GM19395 (cell line): ENCODE results near the gene DAPK3.
"Not testable (repeated sequence)": the region's sequence is repeated elsewhere in the genome, so short reads cannot be mapped to it uniquely, and the experiment has no call there.

ENCODE experiments used
- ATAC-seq: cut with Tn5 transposase; IDR thresholded peaks from one replicate; pipeline ENCODE4 v1.9.1; 2021; ENCODE audit warnings: mild to moderate bottlenecking, moderate library complexity; ENCODE audit not compliant: unreplicated experiment

Gene DAPK3

GRCh38 chr19:4005436-4005835 is 34.5 kb upstream of the DAPK3 start:
- ATAC-seq: not testable (repeated sequence)

GRCh38 chr19:4000798-4001197 is 29.9 kb upstream of the DAPK3 start:
- not testable (repeated sequence) for ATAC-seq

DNA sequence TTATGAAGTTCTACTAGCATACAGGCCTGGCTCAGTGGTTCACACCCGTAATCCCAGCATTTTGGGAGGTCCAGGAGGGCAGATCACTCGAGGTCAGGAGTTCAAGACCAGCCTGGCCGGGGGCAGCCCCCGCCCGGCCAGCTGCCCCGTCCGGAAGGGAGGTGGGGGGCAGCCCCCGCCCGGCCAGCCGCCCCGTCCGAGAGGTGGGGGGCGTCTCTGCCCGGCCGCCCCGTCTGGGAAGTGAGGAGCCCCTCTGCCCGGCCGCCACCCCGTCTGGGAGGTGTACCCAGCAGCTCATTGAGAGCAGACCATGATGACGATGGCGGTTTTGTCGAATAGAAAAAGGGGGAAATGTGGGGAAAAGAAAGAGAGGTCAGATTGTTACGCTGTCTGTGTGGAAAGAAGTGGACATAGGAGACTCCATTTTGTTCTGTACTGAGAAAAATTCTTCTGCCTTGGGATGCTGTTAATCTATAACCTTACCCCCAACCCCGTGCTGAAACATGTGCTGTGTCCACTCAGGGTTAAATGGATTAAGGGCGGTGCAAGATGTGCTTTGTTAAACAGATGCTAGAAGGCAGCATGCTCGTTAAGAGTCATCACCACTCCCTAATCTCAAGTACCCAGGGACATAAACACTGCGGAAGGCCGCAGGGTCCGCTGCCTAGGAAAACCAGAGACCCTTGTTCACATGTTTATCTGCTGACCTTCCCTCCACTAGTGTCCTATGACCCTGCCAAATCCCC is 27.9 kb upstream of the DAPK3 start:
- ATAC-seq: not testable (repeated sequence)

- no peak for ATAC-seq
Observed at GRCh38 chr19:3995607-3996006, 24.7 kb upstream of the DAPK3 start.

- no peak for ATAC-seq
Observed at GRCh38 chr19:3990815-3991117, 19.9 kb upstream of the DAPK3 start.

DNA sequence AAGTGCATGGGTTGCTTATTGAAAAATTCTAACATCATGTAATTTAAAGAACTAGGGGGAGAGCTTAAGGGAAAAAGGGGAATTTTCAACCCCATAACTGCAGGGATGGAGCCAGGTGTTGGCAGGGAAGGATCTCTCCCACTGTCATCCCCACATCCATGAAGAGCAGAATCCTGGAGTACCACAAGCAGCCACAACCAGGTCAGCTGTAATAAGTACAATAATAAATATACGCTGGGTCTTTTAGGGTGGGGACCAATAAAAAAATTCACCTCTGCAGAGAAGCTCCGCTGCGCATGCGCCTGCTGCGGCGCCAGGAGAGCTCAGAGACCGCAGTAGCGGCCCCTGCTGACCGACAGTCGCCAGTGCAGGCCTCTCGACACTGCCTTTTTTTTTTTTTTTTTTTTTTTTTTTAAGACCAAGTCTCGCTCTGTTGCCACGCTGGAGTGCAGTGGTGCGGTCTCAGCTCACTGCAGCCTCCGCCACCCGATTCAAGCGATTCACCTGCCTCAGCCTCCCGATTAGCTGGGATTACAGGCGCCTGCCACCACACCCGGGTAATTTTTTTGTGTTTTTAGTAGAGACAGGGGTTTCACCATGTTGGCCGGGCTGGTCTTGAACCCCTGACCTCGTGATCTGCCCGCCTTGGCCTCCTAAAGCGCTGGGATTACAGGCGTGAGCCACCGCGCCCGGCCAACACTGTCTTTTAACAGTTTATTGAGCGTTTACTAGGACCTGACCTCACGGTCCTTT is 16.9 kb upstream of the DAPK3 start:
- ATAC-seq: no peak

DNA sequence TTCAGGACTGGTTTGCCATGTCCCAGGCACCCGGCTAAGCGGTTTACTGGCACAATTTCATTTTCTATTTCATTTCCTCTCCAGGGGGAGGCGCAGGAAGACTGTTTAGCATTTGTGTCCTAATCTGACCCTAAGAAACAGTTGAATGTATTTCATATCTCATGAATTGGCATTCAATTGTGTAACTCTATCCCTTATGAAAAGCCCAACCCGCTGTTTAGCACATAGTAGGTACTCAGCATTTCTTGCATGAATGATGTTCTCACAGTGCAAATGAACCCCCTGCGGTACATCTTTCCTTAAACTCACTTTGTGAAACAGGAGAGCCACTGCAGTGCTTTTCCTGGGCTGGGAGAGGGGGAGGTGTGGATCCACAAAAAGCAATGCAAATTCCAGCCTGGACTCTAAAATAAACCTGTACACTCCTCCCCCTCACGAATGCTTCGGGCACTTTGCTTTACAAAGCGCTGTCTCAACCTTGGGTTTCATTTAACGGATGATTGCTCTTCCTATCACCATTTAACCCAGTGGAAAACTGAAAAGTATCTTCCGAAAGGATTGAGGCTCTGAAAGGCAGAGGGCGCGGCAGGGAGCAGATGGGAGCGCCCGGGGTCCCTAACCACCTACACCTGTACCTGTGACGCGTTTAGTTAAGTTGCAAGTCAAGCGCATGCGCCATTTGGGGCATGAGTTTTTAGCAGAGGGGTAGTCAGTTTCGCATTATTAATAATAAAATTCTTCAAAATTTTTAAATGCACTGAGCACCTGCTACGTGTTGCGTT is 15.6 kb upstream of the DAPK3 start:
- ATAC-seq: no peak

GRCh38 chr19:3985643-3986259 is 14.9 kb upstream of the DAPK3 start:
- ATAC-seq: no peak

DNA sequence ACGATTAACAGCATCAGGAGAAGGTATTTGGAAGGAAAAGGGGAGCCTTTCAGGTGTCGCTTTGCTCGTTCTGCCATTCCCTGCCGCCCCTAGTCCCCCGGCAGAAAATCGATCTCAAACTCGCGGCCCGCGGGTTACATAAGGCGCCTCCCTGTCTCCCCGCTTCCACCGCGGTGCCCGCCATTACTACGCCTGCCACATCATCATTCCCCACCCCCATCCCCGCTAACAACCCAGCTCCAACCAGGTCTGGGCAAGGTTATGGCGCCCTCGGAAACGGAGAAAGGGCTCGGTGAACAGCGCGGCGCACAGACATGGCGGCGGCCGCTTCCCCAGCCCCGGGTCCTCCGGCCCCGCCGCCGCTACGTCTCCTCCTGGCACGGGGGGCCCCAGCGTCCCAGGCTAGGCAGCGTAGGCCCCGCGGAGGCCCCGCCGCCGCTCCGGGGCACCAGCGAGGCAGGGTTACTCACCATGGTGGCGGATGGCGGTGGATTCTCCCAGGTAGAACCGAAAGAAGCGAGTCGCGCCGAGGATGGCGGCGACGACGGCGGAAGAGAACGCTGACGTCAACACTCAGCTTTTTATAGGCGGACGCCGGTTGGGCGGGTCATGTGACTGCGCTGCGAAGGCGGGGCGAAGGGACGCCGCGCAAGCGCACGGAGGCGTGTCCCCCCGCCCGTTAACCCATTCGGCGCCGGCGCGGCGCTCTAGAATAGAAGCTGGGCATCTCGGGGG is 14.2 kb upstream of the DAPK3 start, which contains the start of gene EEF2:
Gene EEF2 (minus strand): TSS at position 556 of the 735 bp plus-strand sequence. CDS start 83 bp downstream, at position 473.
- ATAC-seq: peak; percentile 55

GRCh38 chr19:3984584-3984907 is 13.6 kb upstream of the DAPK3 start:
- no peak for ATAC-seq

DNA sequence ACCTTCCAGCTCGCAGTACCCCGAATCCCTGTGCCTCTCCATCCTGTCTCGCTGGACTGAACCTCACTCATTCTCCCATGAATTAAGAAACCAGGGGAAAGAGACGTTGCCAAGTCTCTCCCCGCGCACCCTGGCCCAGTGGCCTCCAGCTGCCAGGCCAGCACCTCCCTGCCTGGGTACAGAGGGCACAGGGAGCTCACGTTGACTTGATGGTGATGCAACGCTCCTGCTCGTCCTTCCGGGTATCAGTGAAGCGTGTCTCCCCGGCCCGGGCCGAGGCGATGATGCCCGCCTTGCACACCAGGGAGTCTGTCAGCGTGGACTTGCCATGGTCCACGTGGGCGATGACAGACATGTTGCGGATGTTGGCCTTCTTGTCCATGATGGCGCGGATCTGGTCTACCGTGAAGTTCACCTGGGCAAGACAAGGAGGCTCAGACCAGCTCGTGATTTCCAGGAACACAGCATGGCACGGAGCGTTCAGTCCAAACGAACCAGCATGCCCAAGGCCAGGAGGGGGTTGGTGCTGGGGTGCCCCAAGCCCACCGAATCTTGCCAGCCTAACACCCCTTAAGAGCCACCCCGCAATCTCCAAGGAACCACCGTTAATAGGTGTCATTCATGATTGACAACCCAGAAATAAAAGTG is 13.2 kb upstream of the DAPK3 start:
- no peak for ATAC-seq

DNA sequence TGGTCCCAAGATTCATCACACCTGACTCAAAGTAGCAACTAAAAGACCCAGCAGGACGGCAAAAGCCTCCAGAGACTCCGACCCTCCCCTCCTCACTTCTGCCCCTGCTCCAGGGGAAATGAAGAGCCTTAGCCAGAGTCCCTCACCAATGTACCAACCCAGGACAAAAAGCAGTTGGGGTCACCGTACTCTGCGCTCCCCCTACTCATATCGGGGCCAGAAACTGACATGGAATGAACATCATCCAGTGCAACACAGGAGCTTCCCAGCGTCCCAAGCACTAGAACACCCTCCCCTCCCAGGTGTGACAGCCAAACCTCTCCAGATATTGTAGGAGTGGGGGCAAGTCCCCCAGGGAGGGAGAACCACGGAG is 12.6 kb upstream of the DAPK3 start:
- ATAC-seq: no peak

DNA sequence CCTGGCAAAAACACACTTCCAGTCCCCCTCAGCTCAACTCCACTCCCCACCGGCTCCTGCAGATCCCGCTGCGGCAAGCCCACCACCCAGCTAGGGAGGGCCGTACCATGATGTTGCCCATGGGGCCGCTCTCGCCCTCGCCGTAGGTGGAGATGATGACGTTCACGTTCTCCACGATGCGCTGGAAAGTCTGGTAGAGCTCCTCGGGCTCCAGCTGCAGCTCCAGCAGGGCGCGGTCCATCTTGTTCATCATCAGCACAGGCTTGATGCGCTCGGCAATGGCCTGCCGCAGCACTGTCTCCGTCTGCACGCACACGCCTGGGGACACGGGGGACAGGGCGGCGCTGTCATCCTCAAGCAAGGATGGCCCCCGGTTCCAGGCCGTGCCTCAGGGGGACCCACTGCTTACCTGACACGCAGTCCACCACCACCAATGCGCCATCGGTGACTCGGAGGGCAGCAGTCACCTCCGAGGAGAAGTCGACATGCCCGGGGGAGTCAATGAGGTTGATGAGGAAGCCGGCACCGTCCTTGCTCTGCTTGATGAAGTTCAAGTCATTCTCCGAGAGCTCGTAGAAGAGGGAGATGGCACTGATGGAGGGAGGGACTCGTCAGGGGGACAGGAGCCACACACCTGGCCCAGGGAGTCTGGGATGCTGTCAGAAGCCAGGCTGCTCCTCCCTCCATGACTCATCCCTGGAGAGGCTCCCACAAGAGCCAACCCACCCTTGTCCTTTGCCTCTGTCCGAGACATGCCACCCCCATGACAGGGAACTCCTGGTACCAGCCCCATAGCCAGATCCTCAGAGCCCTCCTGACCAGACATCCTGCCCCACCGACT is 12.0 kb upstream of the DAPK3 start:
- ATAC-seq: no peak

DNA sequence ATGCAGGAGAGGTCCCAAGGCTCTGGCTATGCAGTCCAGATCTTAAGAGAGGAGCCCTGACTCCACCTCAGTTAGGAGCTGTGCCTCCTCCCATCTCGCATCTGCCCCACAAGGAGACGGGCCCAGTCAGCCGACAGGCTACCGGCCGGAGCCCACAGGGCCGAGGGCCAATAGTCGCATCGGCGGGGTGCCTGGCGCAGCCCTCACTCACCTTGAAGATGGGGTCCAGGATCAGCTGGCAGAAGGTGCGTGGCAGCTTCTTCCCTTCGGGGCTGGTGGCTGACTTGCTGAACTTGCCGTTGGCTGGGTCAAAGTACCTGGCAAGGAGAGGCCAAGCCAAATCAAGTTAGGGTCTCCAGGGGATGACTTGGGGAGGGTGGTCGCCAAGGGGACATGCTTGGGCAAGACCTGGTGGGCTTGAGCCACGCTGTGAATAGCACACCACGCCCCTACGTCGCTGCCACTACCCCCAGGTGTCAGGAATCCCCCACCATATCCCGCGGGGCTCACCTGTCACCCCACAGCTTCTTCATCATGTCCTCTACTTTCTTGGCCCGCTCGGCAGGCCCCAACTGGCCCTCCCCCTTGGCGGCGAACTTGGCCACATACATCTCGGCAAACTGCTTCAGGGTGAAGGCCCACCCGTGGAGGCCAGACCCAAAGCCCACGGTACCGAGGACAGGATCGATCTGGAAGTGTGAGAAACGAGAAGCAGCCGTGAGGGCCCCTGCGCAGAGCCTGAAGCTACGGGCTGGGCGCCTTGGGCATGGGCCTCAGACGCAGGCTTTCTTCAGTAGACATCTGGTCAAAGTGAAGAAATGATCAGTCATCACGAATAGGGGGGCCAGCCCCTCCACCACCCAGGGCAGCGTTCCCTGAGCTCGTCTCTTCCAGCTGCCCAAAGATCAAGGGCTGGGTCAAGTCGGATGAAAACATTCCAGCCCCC is 11.1 kb upstream of the DAPK3 start:
- no peak for ATAC-seq

- no peak for ATAC-seq
Observed at GRCh38 chr19:3981373-3981735, 10.5 kb upstream of the DAPK3 start.

GRCh38 chr19:3980353-3981251 is 9.7 kb upstream of the DAPK3 start:
- no peak for ATAC-seq

- ATAC-seq: no peak
Observed at GRCh38 chr19:3979674-3980352, 8.9 kb upstream of the DAPK3 start.
